ENCODE measurements around the gene PTPRE. TPM values are rescaled to one million over a fixed set of nuclear protein-coding genes. Genes with fewer than 3 reads are reported as not detected.

The PTPRE gene
- total RNA-seq, 1 experiment from 2014 or later = 2.8 TPM

- in situ Hi-C loops (cut with HindIII; ENCODE audit: low pct_unique_long_range_greater_than_20kb, low sequenced_read_pairs) = no loop called here
- no peak for DNase-seq (ENCODE audit: low read depth)
These were observed 2.4 kb upstream of the PTPRE start for GRCh38 chr10:127904311-127905000.

GRCh38 chr10:127905001-127905847, 1.7 kb upstream of the PTPRE start:
- DNase-seq (ENCODE audit: low read depth) = no peak
- in situ Hi-C loops (cut with HindIII; ENCODE audit: low pct_unique_long_range_greater_than_20kb, low sequenced_read_pairs) = no loop called here

- DNase-seq (ENCODE audit: low read depth) = no peak
- in situ Hi-C loops (cut with HindIII; ENCODE audit: low pct_unique_long_range_greater_than_20kb, low sequenced_read_pairs) = no loop called here
These were observed 1.0 kb upstream of the PTPRE start for GRCh38 chr10:127905848-127906261.

- in situ Hi-C loops (cut with HindIII; ENCODE audit: low pct_unique_long_range_greater_than_20kb, low sequenced_read_pairs) = no loop called here
- peak; percentile 21 for DNase-seq (ENCODE audit: low read depth)
These were observed 655 bp downstream of the PTPRE start for GRCh38 chr10:127907411-127908105.

- in situ Hi-C loops (cut with HindIII; ENCODE audit: low pct_unique_long_range_greater_than_20kb, low sequenced_read_pairs) = no loop called here
- peak; percentile 69 for DNase-seq (ENCODE audit: low read depth)
These were observed 1.4 kb downstream of the PTPRE start for GRCh38 chr10:127908106-127908958.

- in situ Hi-C loops (cut with HindIII; ENCODE audit: low pct_unique_long_range_greater_than_20kb, low sequenced_read_pairs) = no loop called here
- DNase-seq (ENCODE audit: low read depth) = no peak
These were observed 2.0 kb downstream of the PTPRE start for GRCh38 chr10:127908959-127909267.

GRCh38 chr10:127909716-127910463, 3.0 kb downstream of the PTPRE start:
- in situ Hi-C loops (cut with HindIII; ENCODE audit: low pct_unique_long_range_greater_than_20kb, low sequenced_read_pairs) = no loop called here
- DNase-seq (ENCODE audit: low read depth) = no peak

GRCh38 chr10:127910464-127910770, 3.5 kb downstream of the PTPRE start:
- in situ Hi-C loops (cut with HindIII; ENCODE audit: low pct_unique_long_range_greater_than_20kb, low sequenced_read_pairs) = no loop called here
- DNase-seq (ENCODE audit: low read depth) = peak; percentile 8

GRCh38 chr10:127911218-127911866, 4.4 kb downstream of the PTPRE start:
- peak; percentile 19 for DNase-seq (ENCODE audit: low read depth)
- in situ Hi-C loops (cut with HindIII; ENCODE audit: low pct_unique_long_range_greater_than_20kb, low sequenced_read_pairs) = no loop called here

- DNase-seq (ENCODE audit: low read depth) = no peak
- in situ Hi-C loops (cut with HindIII; ENCODE audit: low pct_unique_long_range_greater_than_20kb, low sequenced_read_pairs) = no loop called here
These were observed 5.0 kb downstream of the PTPRE start for GRCh38 chr10:127911867-127912257.

GRCh38 chr10:127912607-127913367, 5.9 kb downstream of the PTPRE start:
- in situ Hi-C loops (cut with HindIII; ENCODE audit: low pct_unique_long_range_greater_than_20kb, low sequenced_read_pairs) = no loop called here
- DNase-seq (ENCODE audit: low read depth) = no peak

- in situ Hi-C loops (cut with HindIII; ENCODE audit: low pct_unique_long_range_greater_than_20kb, low sequenced_read_pairs) = no loop called here
- DNase-seq (ENCODE audit: low read depth) = no peak
These were observed 6.5 kb downstream of the PTPRE start for GRCh38 chr10:127913368-127913759.

- in situ Hi-C loops (cut with HindIII; ENCODE audit: low pct_unique_long_range_greater_than_20kb, low sequenced_read_pairs) = no loop called here
- DNase-seq (ENCODE audit: low read depth) = no peak
These were observed 8.4 kb downstream of the PTPRE start for GRCh38 chr10:127915324-127915723.

- in situ Hi-C loops (cut with HindIII; ENCODE audit: low pct_unique_long_range_greater_than_20kb, low sequenced_read_pairs) = no loop called here
- no peak for DNase-seq (ENCODE audit: low read depth)
These were observed 9.9 kb downstream of the PTPRE start for GRCh38 chr10:127916826-127917225.

- in situ Hi-C loops (cut with HindIII; ENCODE audit: low pct_unique_long_range_greater_than_20kb, low sequenced_read_pairs) = no loop called here
- no peak for DNase-seq (ENCODE audit: low read depth)
These were observed 11.7 kb downstream of the PTPRE start for GRCh38 chr10:127918572-127918971.

- in situ Hi-C loops (cut with HindIII; ENCODE audit: low pct_unique_long_range_greater_than_20kb, low sequenced_read_pairs) = no loop called here
- peak; percentile 57 for DNase-seq (ENCODE audit: low read depth)
These were observed 12.7 kb downstream of the PTPRE start for GRCh38 chr10:127919418-127920271.
